SK-N-SH (cell line): ENCODE measurements around the gene CBR4. TPM values are rescaled to one million over a fixed set of nuclear protein-coding genes. Genes with fewer than 3 reads are reported as not detected.

Experiments used
- CTCF ChIA-PET: fragments of 300-600, 350-600 bp; formaldehyde crosslinking; extraction: SDS; loops from one replicate; lab custom pipeline; 2021; lab: Yijun Ruan, JAX
- POLR2A ChIA-PET: fragments of 350-600 bp; sonication (Branson Sonifier 250); formaldehyde crosslinking; extraction: SDS; loops from one replicate; lab custom pipeline; 2020; ENCODE audit warnings: antibody characterized with exemption, inconsistent platforms; lab: Yijun Ruan, JAX
- DNase-seq: peaks from one replicate; pipeline ENCODE4 v3.0.0; 2012
- H2AFZ ChIP-seq: fragments of 200-600 bp; sonication (generic); 2 replicates; pipeline ENCODE4 v1.8.1; 2016; ENCODE audit warnings: antibody characterized with exemption, mild to moderate bottlenecking, low read depth
- H3F3A ChIP-seq: fragments of 200-600 bp; sonication (generic); replicated peaks from 2 replicates; pipeline ENCODE3; 2016; ENCODE audit warnings: antibody characterized with exemption, mild to moderate bottlenecking; ENCODE audit not compliant: insufficient read depth
- H3K27ac ChIP-seq, 2 experiments: fragments of 200-500 bp in 1 of 2; fragments of 200-600 bp in 1 of 2; sonication (Bioruptor generic) in 1 of 2; sonication (generic), shearing (Covaris generic) in 1 of 2; 2 replicates each; pipeline versions ENCODE4 v1.5.1 to v1.6.1; 2014 to 2016; ENCODE audit warnings: low read depth in 2 of 2, inconsistent platforms in 1 of 2, low read length in 1 of 2, mild to moderate bottlenecking in 1 of 2, mixed read lengths in 1 of 2
- H3K27me3 ChIP-seq: fragments of 200-600 bp; sonication (generic), shearing (Covaris generic); 2 replicates; pipeline ENCODE4 v1.6.1; 2016; ENCODE audit warnings: mixed run types; ENCODE audit not compliant: insufficient read depth
- H3K36me3 ChIP-seq, 2 experiments: fragments of 200-500 bp in 1 of 2; fragments of 200-600 bp in 1 of 2; sonication (Bioruptor generic) in 1 of 2; sonication (generic) in 1 of 2; replicated peaks in 1 of 2; 2 replicates each; pipeline versions ENCODE3 to v1.5.1; 2014 to 2016; ENCODE audit warnings: low read length in 1 of 2, mild to moderate bottlenecking in 1 of 2; ENCODE audit not compliant: insufficient read depth in 2 of 2, control insufficient read depth in 1 of 2
- H3K4me1 ChIP-seq, 2 experiments: fragments of 200-500 bp in 1 of 2; fragments of 200-600 bp in 1 of 2; sonication (Bioruptor generic) in 1 of 2; sonication (generic), shearing (Covaris generic) in 1 of 2; 2 replicates each; pipeline versions ENCODE4 v1.5.1 to v1.6.1; 2014 to 2016; ENCODE audit warnings: low read depth in 1 of 2, low read length in 1 of 2, mixed run types in 1 of 2; ENCODE audit not compliant: insufficient read depth in 2 of 2, control insufficient read depth in 1 of 2
- H3K4me2 ChIP-seq: fragments of 200-600 bp; sonication (generic), shearing (Covaris generic); 2 replicates; pipeline ENCODE4 v1.6.1; 2017; ENCODE audit warnings: mixed run types
- H3K4me3 ChIP-seq, 2 experiments: fragments of 200-500 bp in 1 of 2; fragments of 200-600 bp in 1 of 2; sonication (Bioruptor generic) in 1 of 2; sonication (generic), shearing (Covaris generic) in 1 of 2; 2 replicates each; pipeline versions ENCODE4 v1.5.1 to v1.8.1; 2014 to 2016; ENCODE audit warnings: low read depth in 2 of 2, inconsistent platforms in 1 of 2, low read length in 1 of 2, mild to moderate bottlenecking in 1 of 2, mixed read lengths in 1 of 2, moderate library complexity in 1 of 2
- H3K79me2 ChIP-seq: fragments of 200-600 bp; sonication (generic); 2 replicates; pipeline ENCODE4 v1.8.1; 2017; ENCODE audit warnings: mild to moderate bottlenecking; ENCODE audit not compliant: insufficient read depth
- H3K9ac ChIP-seq: fragments of 200-600 bp; sonication (generic); 2 replicates; pipeline ENCODE4 v1.6.1; 2017; ENCODE audit warnings: mixed run types
- H3K9me2 ChIP-seq: fragments of 200-600 bp; sonication (generic); 2 replicates; pipeline ENCODE4 v1.6.1; 2017; ENCODE audit warnings: mixed run types
- H3K9me3 ChIP-seq: fragments of 200-600 bp; sonication (generic); 2 replicates; pipeline ENCODE4 v1.6.1; 2017; ENCODE audit warnings: mixed run types, mild to moderate bottlenecking, moderate library complexity
- H4K20me1 ChIP-seq: fragments of 200-600 bp; sonication (generic); 2 replicates; pipeline ENCODE4 v1.6.1; 2017; ENCODE audit warnings: mild to moderate bottlenecking, mixed run types; ENCODE audit not compliant: insufficient read depth
- EP300 ChIP-seq, 2 experiments: IDR thresholded peaks; 2 replicates each; pipeline versions ENCODE4 v1.4.0 to v1.6.1; 2012; ENCODE audit warnings: borderline replicate concordance in 1 of 2, low read depth in 1 of 2, low read length in 1 of 2
- EZH2phosphoT487 ChIP-seq: fragments of 200-600 bp; sonication (generic); IDR thresholded peaks from 2 replicates; pipeline ENCODE4 v1.6.1; 2017; ENCODE audit warnings: low read depth, mixed run types, mild to moderate bottlenecking, antibody characterized with exemption, moderate library complexity, borderline replicate concordance
- FOSL2 ChIP-seq: IDR thresholded peaks from 2 replicates; pipeline ENCODE4 v1.4.0; 2012; ENCODE audit warnings: low read depth, mild to moderate bottlenecking, moderate library complexity, borderline replicate concordance
- FOXJ3 ChIP-seq: sonication (generic); formaldehyde crosslinking; IDR thresholded peaks from 2 replicates; pipeline ENCODE4 v1.5.1; 2020; ENCODE audit warnings: mild to moderate bottlenecking, missing genetic modification reagents
- GABPA ChIP-seq: IDR thresholded peaks from 2 replicates; pipeline ENCODE4 v1.4.0; 2012; ENCODE audit warnings: low read depth, mild to moderate bottlenecking
- GATA2 ChIP-seq: sonication (generic); formaldehyde crosslinking; IDR thresholded peaks from 2 replicates; pipeline ENCODE4 v1.5.0; 2020; ENCODE audit warnings: mild to moderate bottlenecking, missing genetic modification reagents
- IRF3 ChIP-seq: fragments of 150-350 bp; IDR thresholded peaks from 2 replicates; pipeline ENCODE4 v1.6.1; 2016; ENCODE audit warnings: mild to moderate bottlenecking, low read depth, low read length
- MAX ChIP-seq: IDR thresholded peaks from 2 replicates; pipeline ENCODE4 v1.4.0; 2012; ENCODE audit warnings: low read depth
- MEF2A ChIP-seq: IDR thresholded peaks from 2 replicates; pipeline ENCODE4 v1.4.0; 2012; ENCODE audit warnings: low read depth, borderline replicate concordance
- MXI1 ChIP-seq: IDR thresholded peaks from 2 replicates; pipeline ENCODE4 v1.6.1; 2012; ENCODE audit warnings: mild to moderate bottlenecking, low read depth, low read length, improper control_type of control experiment
- NFIC ChIP-seq: IDR thresholded peaks from 2 replicates; pipeline ENCODE4 v1.4.0; 2012; ENCODE audit warnings: borderline replicate concordance
- NRF1 ChIP-seq: IDR thresholded peaks from 2 replicates; pipeline ENCODE4 v1.6.1; 2012; ENCODE audit warnings: low read depth, mild to moderate bottlenecking, low read length
- PBX3 ChIP-seq: IDR thresholded peaks from 2 replicates; pipeline ENCODE4; 2012
- RAD21 ChIP-seq: IDR thresholded peaks from 2 replicates; pipeline ENCODE4 v1.6.1; 2012; ENCODE audit warnings: mild to moderate bottlenecking, low read length
- RCOR1 ChIP-seq: fragments of 150-350 bp; IDR thresholded peaks from 2 replicates; pipeline ENCODE4 v1.6.1; 2017; ENCODE audit warnings: antibody characterized with exemption, low read length
- SIN3A ChIP-seq: IDR thresholded peaks from 2 replicates; pipeline ENCODE4 v1.6.1; 2012; ENCODE audit warnings: low read depth, mild to moderate bottlenecking, low read length, moderate library complexity, borderline replicate concordance
- TEAD4 ChIP-seq: IDR thresholded peaks from 2 replicates; pipeline ENCODE4 v1.4.0; 2012; ENCODE audit warnings: mild to moderate bottlenecking, borderline replicate concordance; ENCODE audit not compliant: insufficient read depth
- USF2 ChIP-seq: fragments of 150-350 bp; IDR thresholded peaks from 2 replicates; pipeline ENCODE4 v1.6.1; 2017; ENCODE audit warnings: antibody characterized with exemption, low read length, low read depth, borderline replicate concordance
- polyA plus RNA-seq, 3 experiments: library from polyadenylated mRNA; depleted of rRNA; stranded (reverse); fragments of >200 nt; gene quantifications; 2 replicates each; pipeline ENCODE4 v1.2.3, GENCODE V29; 2012

The CBR4 gene
- polyA plus RNA-seq, 1 of the 3 experiments (the other 2 are of a cell fraction) = 2.8 TPM

GRCh38 chr4:169032194-169032593, 22.1 kb upstream of the CBR4 start:
- Histone ChIP-seq H4K20me1 (no peaks in the 10 kb centered on the region), H3F3A (peaks cover 20% of the 10 kb centered on the region), H3K79me2 (no peaks in the 10 kb centered on the region), H3K4me2 (no peak overlapping the region), H3K27me3 (no peaks in the 10 kb centered on the region), H3K4me3 (no peak overlapping the region), H3K36me3 (no peaks in the 10 kb centered on the region), H3K9ac (no peak overlapping the region), H3K9me2 (no peaks in the 10 kb centered on the region), H3K9me3 (no peaks in the 10 kb centered on the region), H3K4me1 (peaks cover 0 to 2% of the 10 kb centered on the region in 2 experiments; a peak in 2 of 4 replicates), H2AFZ (no peak overlapping the region), H3K27ac (no peak overlapping the region)
- ChIA-PET POLR2A (no interaction called here), CTCF (no interaction called here)
- TF ChIP-seq TEAD4 = no peak
- TF ChIP-seq IRF3 = no peak
- no peak for TF ChIP-seq EZH2phosphoT487
- TF ChIP-seq FOXJ3 (CRISPR knock-in tag) = no peak
- no peak for TF ChIP-seq MEF2A
- no peak for TF ChIP-seq USF2
- no peak for TF ChIP-seq RAD21
- TF ChIP-seq GATA2 (CRISPR knock-in tag) = no peak
- no peak for TF ChIP-seq SIN3A
- TF ChIP-seq NFIC = no peak
- no peak for TF ChIP-seq EP300 (IDR thresholded peaks at IDR 0.05; ENCODE audit: borderline replicate concordance in 1 of 2, low read depth in 1 of 2, low read length in 1 of 2)
- no peak for TF ChIP-seq GABPA
- TF ChIP-seq NRF1 = no peak
- no peak for TF ChIP-seq MXI1
- TF ChIP-seq PBX3 = no peak
- no peak for TF ChIP-seq RCOR1
- TF ChIP-seq MAX = no peak
- no peak for TF ChIP-seq FOSL2
- no peak for DNase-seq
